HG03159 (cell line): ENCODE measurements around the gene KRT3.

Experiments used
- ATAC-seq: cut with Tn5 transposase; IDR thresholded peaks from one replicate; pipeline ENCODE4 v1.9.1; 2021; ENCODE audit warnings: mild to moderate bottlenecking, moderate library complexity; ENCODE audit not compliant: unreplicated experiment

KRT3 gene

DNA sequence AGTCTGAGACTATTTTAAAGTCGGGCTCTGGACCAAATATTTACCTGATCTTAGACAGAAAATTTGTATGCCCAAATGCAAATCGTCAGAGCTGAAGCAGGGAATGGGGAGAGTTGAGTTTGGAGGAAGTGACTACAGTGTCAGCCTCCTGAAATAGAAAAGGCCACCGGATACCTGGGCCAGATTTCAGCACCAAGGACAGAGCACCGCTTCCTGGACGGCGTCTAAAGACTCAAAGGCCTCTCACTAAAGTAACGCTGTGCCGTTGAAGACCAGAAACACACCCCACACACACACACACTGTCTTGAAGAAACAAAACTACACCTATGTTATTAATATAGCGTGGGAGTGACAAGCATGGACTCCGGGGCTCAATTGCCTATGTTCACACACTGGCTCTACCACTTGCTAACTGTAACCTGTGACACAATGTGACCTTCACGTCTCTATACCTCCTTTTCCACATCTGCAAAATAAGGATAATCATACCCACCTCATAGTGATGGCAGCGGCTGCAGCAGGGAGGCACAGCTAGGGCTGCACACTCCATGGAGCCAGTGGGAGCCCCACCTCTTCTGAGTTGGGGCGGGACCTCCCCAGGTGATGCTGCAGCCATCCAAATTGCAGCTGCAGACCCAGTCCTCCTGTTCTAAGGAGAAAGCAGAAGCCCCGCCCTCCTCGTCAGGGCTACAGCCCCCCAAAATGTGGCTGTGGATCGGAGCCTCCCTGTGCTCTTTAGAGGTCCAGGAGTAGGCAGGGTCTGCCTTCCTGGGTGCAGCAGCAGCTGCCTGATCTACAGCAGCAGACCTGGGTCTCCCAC lies 54.3 kb downstream of the KRT3 start:
- ATAC-seq = no peak

DNA sequence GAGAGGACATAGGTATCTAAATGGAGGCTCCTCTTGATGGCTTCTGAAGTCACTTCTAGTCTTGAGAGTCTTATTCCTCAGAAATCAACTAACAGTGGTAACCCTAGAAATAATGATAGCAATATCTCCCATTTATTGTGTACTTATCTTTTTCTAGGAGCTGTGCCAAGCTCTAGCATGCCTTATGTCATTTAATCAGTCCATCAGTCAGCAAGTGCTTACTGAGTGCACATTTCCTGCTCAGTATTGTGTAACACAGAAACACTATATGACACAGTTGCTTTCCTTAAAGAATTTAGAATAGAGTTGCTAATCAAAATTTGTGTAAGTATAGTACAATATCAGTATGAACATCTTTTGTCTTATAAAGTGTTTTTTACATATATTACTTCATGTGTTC lies 55.3 kb downstream of the KRT3 start:
- ATAC-seq = no peak

DNA sequence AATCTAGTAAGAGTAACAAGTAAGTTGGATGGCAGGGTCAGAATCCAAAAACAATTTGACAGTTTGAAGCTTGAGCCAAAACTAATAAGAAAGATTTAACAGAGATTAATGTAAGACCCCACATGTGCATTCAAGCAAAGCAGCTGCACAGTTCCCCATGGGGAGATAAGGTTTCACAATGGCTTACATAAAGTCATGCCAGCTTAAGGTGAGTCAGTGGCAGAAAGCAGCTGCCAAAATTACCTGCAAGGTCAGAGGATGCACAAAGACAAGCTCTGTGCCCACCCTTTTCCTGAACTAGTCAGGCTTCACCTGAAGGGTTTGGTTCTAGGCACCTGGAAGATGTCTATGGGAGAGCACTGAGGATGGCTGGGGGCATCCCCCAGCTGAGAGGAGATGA lies 56.0 kb downstream of the KRT3 start:
- no peak for ATAC-seq
